Astrocyte (in vitro differentiated cells and primary cell): ENCODE results near the gene DPH1. TPM values are rescaled to one million over a fixed set of nuclear protein-coding genes. Genes with fewer than 3 reads are reported as not detected.

Source experiments
- DNase-seq: peaks from one replicate; pipeline ENCODE4 v3.0.0-alpha.2; 2010; ENCODE audit warnings: low read depth
- FAIRE-seq: peaks from 2 replicates; lab custom pipeline; 2011; peaks lifted over from hg19 to GRCh38; lab: Jason Lieb, UNC
- H2AFZ ChIP-seq: 2 replicates; pipeline ENCODE4 v1.6.0; 2012; ENCODE audit warnings: low read depth, low read length, inconsistent platforms
- H3K27ac ChIP-seq: 2 replicates; pipeline ENCODE4 v1.5.1; 2011; ENCODE audit warnings: low read depth, low read length, inconsistent platforms
- H3K27me3 ChIP-seq: 2 replicates; pipeline ENCODE4 v1.6.0; 2011; ENCODE audit warnings: low read length, inconsistent platforms; ENCODE audit not compliant: insufficient read depth
- H3K36me3 ChIP-seq: 2 replicates; pipeline ENCODE4 v1.5.1; 2011; ENCODE audit warnings: low read length, inconsistent platforms; ENCODE audit not compliant: insufficient read depth
- H3K4me1 ChIP-seq: 2 replicates; pipeline ENCODE4 v1.5.1; 2011; ENCODE audit warnings: low read length, inconsistent platforms; ENCODE audit not compliant: insufficient read depth
- H3K4me2 ChIP-seq: 2 replicates; pipeline ENCODE4 v1.6.0; 2012; ENCODE audit warnings: low read length, inconsistent platforms
- H3K4me3 ChIP-seq: 2 replicates; pipeline ENCODE4 v1.5.1; 2011; ENCODE audit warnings: low read depth, mild to moderate bottlenecking, low read length, inconsistent platforms; ENCODE audit not compliant: insufficient read depth
- H3K79me2 ChIP-seq: 2 replicates; pipeline ENCODE4 v1.6.0; 2012; ENCODE audit warnings: mild to moderate bottlenecking, low read length, inconsistent platforms; ENCODE audit not compliant: insufficient read depth
- H3K9ac ChIP-seq: 2 replicates; pipeline ENCODE4 v1.6.0; 2012; ENCODE audit warnings: mild to moderate bottlenecking, low read length, inconsistent platforms
- H3K9me3 ChIP-seq: 2 replicates; pipeline ENCODE4 v1.5.1; 2012; ENCODE audit warnings: low read depth, mild to moderate bottlenecking, low read length, inconsistent platforms; ENCODE audit not compliant: insufficient read depth
- H4K20me1 ChIP-seq: 2 replicates; pipeline ENCODE4 v1.6.0; 2012; ENCODE audit warnings: low read length, inconsistent platforms; ENCODE audit not compliant: insufficient read depth
- H3K27ac Mint-ChIP-seq: one replicate; pipeline ENCODE4 v1.8.0; 2021; ENCODE audit warnings: mild to moderate bottlenecking, mixed read lengths; ENCODE audit not compliant: unreplicated experiment
- H3K27me3 Mint-ChIP-seq: one replicate; pipeline ENCODE4 v1.8.0; 2021; ENCODE audit warnings: low read depth, mixed read lengths; ENCODE audit not compliant: unreplicated experiment
- H3K36me3 Mint-ChIP-seq: one replicate; pipeline ENCODE4 v1.8.0; 2021; ENCODE audit warnings: low read depth, mixed read lengths; ENCODE audit not compliant: unreplicated experiment
- H3K4me1 Mint-ChIP-seq: one replicate; pipeline ENCODE4 v1.8.0; 2021; ENCODE audit warnings: low read depth, mixed read lengths; ENCODE audit not compliant: unreplicated experiment
- H3K4me3 Mint-ChIP-seq: one replicate; pipeline ENCODE4 v1.8.0; 2021; ENCODE audit warnings: mild to moderate bottlenecking, moderate library complexity, mixed read lengths; ENCODE audit not compliant: unreplicated experiment
- H3K9me3 Mint-ChIP-seq: one replicate; pipeline ENCODE4 v1.8.0; 2021; ENCODE audit warnings: mild to moderate bottlenecking, mixed read lengths; ENCODE audit not compliant: unreplicated experiment
- CTCF ChIP-seq: IDR thresholded peaks from 2 replicates; pipeline ENCODE4 v1.5.1; 2011; ENCODE audit warnings: low read depth, mild to moderate bottlenecking, inconsistent platforms, low read length, moderate library complexity; ENCODE audit not compliant: insufficient read depth
- EZH2 ChIP-seq: IDR thresholded peaks from 2 replicates; pipeline ENCODE4 v1.6.1; 2012; ENCODE audit warnings: mild to moderate bottlenecking, low read length, inconsistent platforms; ENCODE audit not compliant: insufficient read depth
- total RNA-seq: library from RNA; stranded (reverse); gene quantifications from 2 replicates; pipeline ENCODE4 v1.2.1, GENCODE V29; 2021

The DPH1 gene
- total RNA-seq, 1 donor from 2014 or later = 25.8 TPM

GRCh38 chr17:2083613-2084035, 53.7 kb downstream of the DPH1 start:
- DNase-seq (no peak), FAIRE-seq (no peak)
- Histone ChIP-seq H3K36me3 (peaks cover 6% of the 10 kb centered on the region), H4K20me1 (no peaks in the 10 kb centered on the region), H3K9ac (no peak overlapping the region), H3K4me3 (no peak overlapping the region), H3K79me2 (no peaks in the 10 kb centered on the region), H3K4me1 (peaks cover 56% of the 10 kb centered on the region), H3K27me3 (no peaks in the 10 kb centered on the region), H3K4me2 (no peak overlapping the region), H3K9me3 (no peaks in the 10 kb centered on the region), H2AFZ (no peak overlapping the region), H3K27ac (peak overlapping the region; percentile 57)
- Mint-ChIP-seq H3K36me3 (peaks cover 25% of the 10 kb centered on the region), H3K4me3 (peak overlapping the region; percentile 29), H3K4me1 (peaks cover 58% of the 10 kb centered on the region), H3K27ac (no peak overlapping the region), H3K9me3 (peaks cover 4% of the 10 kb centered on the region), H3K27me3 (no peaks in the 10 kb centered on the region)
- TF ChIP-seq EZH2 (no peak), CTCF (no peak)

GRCh38 chr17:2084036-2084765, 54.2 kb downstream of the DPH1 start:
- no peaks in the 10 kb centered on the region for H3K27me3 ChIP-seq
- H3K4me3 Mint-ChIP-seq = no peak overlapping the region
- no peaks in the 10 kb centered on the region for H3K79me2 ChIP-seq
- H3K9me3 ChIP-seq = no peaks in the 10 kb centered on the region
- no peak overlapping the region for H3K27ac Mint-ChIP-seq
- FAIRE-seq (no peak), DNase-seq (peak; percentile 57)
- H3K4me2 ChIP-seq = peak overlapping the region; percentile 46
- no peak overlapping the region for H3K4me3 ChIP-seq
- peak overlapping the region; percentile 57 for H3K27ac ChIP-seq
- H3K27me3 Mint-ChIP-seq = no peaks in the 10 kb centered on the region
- H3K4me1 ChIP-seq = peaks cover 62% of the 10 kb centered on the region
- H4K20me1 ChIP-seq = no peaks in the 10 kb centered on the region
- no peak for TF ChIP-seq CTCF
- no peak for TF ChIP-seq EZH2
- H3K36me3 Mint-ChIP-seq = peaks cover 21% of the 10 kb centered on the region
- H2AFZ ChIP-seq = no peak overlapping the region
- peaks cover 63% of the 10 kb centered on the region for H3K4me1 Mint-ChIP-seq
- peaks cover 4% of the 10 kb centered on the region for H3K9me3 Mint-ChIP-seq
- H3K36me3 ChIP-seq = peaks cover 6% of the 10 kb centered on the region
- peak overlapping the region; percentile 46 for H3K9ac ChIP-seq
